COR-L47 (cell line): Measurements from ENCODE around the gene HCFC2.
"Not testable (repeated sequence)": the region's sequence is repeated elsewhere in the genome, so short reads cannot be mapped to it uniquely, and the experiment has no call there.

ENCODE experiments used
- DNase-seq: peaks from one replicate; lab custom pipeline; 2025; lab: John Stamatoyannopoulos, UW

Gene HCFC2

GRCh38 chr12:104057771-104058197 is 6.5 kb upstream of the HCFC2 start:
- DNase-seq: peak; percentile 9

- no peak for DNase-seq
Observed at GRCh38 chr12:104058802-104059201, 5.5 kb upstream of the HCFC2 start.

DNA sequence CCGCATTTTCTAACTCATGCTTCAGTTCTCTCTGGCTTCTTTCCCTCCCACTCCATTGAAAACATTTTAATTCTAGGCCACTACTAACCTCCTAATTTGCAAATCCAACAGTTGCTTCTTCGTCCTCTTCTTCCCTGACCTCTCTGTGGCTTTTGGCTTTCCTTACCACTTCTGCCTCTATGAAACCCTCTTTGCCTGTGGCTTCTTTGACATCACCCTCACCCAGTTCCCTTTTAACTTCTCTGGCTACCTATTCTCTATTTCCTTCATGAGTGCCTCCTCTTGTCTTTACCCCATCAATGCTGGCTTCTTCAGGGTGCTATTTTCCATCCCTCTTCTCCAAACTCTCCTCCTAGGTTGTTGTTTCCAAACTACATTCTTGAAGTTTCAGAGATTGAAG is 4.4 kb upstream of the HCFC2 start:
- no peak for DNase-seq

GRCh38 chr12:104060791-104061190 is 3.5 kb upstream of the HCFC2 start:
- no peak for DNase-seq

- peak; percentile 18 for DNase-seq
Observed at GRCh38 chr12:104063712-104064030, 660 bp upstream of the HCFC2 start.

GRCh38 chr12:104064842-104065427 is 604 bp downstream of the HCFC2 start:
- no peak for DNase-seq

DNA sequence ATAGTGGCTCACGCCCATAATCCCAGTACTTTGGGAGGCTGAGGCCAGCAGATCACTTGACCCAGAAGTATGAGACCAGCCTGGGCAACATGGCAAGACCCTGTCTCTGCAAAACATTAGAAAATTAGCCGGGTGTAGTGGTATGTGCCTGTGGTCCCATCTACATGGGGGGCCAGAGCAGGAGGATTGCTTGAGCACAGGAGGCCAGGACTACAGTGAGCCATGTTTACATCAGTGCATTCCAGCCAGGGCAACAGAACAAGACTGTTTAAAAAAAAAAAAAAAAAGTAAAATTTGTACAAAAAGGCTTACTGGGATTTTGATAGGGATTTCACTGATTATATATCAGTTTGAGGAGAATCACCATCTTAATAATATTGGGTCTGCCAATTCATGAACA is 7.8 kb downstream of the HCFC2 start:
- no peak for DNase-seq

DNA sequence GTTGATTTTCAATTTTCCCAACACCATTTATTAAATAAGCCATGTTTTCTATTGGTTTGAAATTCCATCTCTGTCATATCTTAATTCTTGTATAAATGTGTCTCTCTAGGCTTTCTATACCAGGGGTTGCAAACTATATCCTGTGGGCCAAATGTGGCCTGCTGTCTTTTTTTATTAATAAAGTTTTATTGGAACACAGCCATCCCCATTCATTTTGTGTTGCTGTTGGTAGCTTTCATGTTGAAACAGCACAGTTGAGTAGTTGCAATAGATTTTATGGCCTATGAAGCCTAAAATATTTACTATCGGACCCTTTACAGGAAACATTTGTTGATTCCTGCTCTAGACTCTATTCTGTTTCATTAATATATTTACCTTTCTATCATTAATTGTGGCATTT is 9.4 kb downstream of the HCFC2 start:
- no peak for DNase-seq

DNA sequence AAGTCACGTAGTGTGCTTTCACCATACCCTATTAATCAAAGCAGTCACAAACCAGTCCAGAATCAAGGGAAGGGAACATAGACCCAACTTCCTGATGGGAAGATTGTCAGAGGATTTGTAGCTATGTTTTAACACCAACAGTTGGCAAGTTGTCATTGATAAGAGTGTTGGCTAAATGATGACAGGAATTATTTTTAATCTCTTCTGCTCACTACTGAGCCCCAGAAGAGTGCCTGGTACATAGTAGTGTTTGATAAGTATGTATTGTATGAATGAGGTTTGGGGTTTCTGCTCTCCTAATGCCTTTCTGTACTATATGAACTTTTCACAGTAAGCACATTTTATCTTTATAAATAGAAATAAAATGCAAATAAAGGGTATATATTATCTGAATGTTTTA is 14.7 kb downstream of the HCFC2 start:
- DNase-seq: no peak

- no peak for DNase-seq
Observed at GRCh38 chr12:104080764-104081163, 16.4 kb downstream of the HCFC2 start.

DNA sequence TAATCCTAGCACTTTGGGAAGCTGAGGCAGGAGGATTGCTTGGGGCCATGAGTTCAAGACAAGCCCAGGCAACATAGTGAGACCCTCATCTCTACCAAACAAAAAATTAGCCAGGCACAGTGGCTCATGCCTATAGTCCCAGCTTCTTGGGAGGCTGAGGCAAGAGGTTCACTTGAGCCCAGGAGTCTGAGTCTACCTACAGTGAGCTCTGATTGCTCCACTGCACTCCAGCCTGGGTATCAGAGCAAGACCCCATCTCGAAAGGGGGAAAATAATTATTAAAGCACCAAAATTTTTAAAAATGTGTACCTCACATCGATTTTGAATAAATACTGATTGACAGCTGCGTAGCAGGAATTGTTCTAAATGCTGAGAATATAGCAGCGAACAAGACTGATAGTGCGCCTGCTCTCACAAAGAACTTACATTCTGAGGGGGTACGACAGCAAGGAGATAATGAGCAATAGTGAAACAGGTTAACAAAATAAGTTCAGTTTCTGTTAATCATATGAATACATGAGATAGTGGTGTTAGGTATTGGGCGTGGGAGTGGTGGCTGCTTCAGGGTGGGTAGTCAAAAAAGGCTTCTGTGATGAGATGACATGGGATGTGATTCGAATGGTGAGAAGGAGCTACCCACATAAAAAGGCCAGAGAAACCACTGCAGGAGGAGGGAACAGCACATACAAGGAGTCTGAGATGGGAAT is 19.6 kb downstream of the HCFC2 start:
- DNase-seq: no peak

DNA sequence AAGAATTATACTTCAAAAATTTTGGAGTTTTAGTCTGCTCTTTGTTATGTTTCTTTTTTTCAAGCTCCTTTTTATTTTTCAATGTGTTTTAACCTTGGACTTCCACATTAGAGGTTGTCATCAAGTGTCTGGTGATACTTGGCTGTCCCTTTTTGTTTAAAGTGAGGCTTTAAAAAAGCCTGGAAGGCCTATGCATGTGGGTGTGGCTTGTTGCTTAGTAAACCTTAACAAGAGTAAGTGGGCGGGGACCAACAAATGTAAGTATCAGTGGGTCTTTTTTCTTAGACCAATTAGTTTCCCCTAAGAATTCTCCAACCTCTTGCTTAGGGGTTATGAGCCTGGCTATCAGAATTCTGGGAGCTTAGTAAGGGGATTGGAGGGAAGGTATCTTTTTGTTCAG is 26.4 kb downstream of the HCFC2 start:
- no peak for DNase-seq

DNA sequence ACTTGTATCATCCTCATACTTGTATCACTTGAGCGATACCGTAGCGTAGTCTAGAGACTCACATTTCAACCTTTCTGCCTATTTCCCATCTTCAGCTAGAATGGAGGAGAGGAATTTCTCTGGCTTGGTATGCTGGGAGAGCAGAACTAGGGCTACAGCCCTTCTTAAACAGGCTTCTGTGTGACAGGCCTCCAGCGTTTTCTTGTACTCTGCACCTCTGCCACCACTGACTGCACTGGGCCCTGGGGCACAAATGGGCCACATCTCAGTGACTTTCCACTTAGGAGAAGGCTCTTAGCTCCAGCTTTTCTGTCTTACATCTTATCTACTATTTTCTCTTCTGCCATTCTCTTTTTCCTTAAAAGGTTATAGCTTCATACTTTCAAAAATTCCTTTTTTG is 26.8 kb downstream of the HCFC2 start:
- no peak for DNase-seq

- DNase-seq: no peak
Observed at GRCh38 chr12:104094284-104094683, 30.0 kb downstream of the HCFC2 start.

DNA sequence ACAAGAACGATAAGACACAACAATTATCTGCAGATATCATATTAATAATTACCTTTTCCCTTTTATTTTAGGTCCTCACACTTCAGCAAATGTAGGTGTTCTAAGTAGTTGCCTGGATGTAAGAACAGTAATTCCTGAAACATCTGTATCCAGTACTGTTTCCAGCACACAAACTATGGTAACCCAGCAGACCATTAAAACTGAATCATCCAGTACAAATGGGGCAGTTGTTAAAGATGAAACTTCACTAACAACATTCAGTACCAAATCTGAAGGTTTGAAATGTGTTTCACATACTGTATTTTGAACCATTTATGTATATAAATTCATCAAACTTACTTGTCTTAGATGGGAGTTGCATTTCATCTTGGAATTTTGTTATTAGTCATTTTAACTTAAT is 31.0 kb downstream of the HCFC2 start:
- DNase-seq: no peak

GRCh38 chr12:104097954-104098353 is 33.6 kb downstream of the HCFC2 start:
- DNase-seq: no peak

- DNase-seq: no peak
Observed at GRCh38 chr12:104105461-104105860, 41.1 kb downstream of the HCFC2 start.

DNA sequence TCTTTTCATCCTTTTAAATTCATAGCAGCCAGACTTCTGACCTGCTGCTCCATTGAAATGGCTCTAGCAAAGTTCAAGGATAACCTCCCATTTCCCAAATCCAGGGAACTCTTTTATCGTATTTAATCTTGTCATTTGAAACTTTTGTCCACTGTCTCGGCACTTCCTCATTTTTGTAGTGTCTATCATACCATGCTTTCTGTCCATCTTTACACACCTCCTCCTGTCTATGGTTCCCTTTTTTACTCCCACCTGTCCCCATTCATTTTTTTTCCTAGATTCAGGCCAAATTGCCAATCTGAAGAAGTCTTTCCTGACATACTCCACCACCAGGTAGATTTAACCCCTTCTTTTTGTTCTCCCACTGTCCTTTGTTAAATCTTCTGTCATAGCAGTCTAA is 42.6 kb downstream of the HCFC2 start:
- no peak for DNase-seq

DNA sequence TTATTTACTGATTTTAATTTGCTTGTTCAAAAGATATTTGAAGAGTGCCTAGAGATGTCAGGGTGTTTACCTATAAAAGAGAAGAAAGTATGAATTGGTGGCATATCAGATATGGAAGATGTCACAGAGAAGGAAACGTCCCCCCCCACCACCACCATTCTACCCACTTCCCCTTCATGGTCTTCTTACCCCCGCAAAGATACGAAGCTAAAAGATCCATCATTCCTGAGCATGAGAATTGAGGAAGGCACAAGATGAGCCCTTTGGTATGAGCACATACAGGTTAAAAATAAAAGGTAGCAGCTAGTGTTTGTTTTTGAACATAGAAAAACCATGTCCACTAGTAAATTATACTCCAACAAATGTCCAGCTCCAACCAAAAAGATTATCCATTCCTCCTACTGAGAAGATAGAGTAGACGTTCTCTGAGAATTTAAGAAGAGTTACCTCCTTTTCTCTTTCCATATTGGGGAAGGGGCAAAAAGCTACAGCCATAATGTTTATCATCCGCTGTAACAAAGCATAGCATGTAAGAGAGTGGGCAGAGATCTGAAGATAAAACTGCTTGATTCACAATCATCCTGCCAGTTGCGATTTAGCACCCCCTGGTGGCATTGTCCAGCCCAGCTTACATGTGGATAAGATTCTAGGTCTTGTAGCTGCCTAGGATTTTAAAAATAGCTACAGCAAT is 44.6 kb downstream of the HCFC2 start:
- DNase-seq: peak; percentile 75

DNA sequence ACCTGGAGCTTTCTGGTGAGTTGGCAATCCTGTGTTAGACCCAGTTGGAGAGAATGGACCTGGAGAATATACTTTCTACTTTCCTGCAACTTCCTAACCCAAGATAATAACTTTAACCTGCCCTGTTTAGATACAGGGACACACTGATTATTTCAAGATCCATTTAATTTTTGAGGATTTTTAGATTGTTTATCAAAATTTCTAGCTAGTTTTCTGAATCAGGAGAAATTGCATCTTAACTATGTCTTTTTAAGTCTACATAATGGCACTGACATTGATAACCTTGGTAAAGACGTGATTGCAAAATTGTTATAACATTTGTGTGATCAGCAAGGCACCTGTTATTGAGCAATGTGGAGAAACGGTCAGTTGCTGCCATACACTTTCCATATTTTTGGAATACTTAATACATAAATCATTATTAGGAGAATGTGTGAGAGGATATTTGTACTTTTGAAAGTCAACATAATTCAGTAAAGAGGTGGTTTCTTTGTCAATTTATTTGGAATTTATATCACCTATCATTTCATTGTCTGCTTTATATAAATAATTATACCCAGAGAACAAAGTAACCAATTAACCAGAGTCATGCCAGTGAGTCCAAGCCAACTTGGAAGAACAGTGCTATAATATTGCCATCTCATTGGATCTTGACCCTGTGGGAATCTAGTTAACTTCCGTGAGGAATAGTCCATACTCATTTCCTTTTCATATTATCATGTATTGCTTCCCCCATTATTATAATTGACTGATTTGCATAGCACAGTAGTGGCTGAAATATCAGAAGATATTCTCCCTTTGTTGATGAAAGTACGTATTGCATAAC is 45.3 kb downstream of the HCFC2 start:
- no peak for DNase-seq

GRCh38 chr12:104114834-104115586 is 50.7 kb downstream of the HCFC2 start:
- not testable (repeated sequence) for DNase-seq

GRCh38 chr12:104115587-104115975 is 51.2 kb downstream of the HCFC2 start:
- DNase-seq: no peak
